Epidermal melanocyte (primary cell): ENCODE measurements around the gene TMEM69.
"Not testable (repeated sequence)": the region's sequence is repeated elsewhere in the genome, so short reads cannot be mapped to it uniquely, and the experiment has no call there.

ENCODE experiments used
- DNase-seq: peaks from one replicate; pipeline ENCODE4 v3.0.0; 2011; ENCODE audit warnings: low spot score; ENCODE audit not compliant: insufficient read length

TMEM69 gene, protein sequence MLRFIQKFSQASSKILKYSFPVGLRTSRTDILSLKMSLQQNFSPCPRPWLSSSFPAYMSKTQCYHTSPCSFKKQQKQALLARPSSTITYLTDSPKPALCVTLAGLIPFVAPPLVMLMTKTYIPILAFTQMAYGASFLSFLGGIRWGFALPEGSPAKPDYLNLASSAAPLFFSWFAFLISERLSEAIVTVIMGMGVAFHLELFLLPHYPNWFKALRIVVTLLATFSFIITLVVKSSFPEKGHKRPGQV

DNA sequence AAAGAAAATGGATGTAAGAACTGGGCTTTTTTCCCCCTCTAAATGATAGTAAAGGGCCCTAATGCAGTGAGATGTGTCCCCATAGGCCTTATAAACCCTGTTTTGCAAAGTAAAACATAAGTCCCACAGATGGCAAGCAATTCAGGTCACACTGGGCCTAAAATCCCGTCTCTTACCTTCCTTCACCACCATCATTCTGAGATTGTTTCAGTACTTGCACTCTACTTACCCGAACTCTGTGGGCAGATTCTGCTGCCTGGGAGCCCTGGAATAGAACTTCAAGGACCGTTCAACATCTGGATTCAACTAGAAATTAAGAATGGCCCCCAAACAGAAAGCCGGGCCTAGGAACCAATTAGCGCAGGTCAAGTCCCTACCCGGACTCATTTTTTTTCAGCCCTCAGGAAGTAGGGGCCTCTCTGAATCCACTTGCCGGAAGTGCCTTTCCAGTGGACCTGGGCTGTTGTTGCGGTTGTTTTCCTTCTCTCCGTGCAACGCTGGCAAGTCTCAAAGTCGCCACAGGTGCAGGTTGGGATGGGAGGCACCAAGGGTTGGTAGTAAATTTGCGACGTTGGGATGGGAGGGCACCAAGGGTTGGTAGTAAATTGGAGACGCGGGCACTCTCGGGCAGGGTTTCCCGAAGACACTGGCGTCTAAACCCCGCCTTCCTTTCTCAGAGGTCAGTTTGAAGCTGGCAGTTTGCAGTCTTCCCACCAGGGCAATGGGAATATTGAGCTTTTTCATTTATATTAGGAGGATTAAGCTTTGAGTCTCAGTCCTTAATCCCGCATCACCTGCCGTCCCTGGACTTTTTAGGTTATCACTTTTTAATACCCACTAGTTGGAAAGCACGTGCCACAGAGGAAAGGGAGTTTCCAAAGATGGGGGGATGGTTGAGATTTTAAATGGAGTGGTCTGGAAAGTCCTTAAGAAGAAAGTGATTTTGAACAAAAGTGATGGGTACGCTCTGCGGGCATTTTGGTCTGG is at the start of gene TMEM69:
TMEM69 (plus strand) TSS at position 428 of the 987 bp plus-strand sequence. CDS start 2,888 bp downstream, outside the sequence.
- DNase-seq, result peak; percentile 88

DNA sequence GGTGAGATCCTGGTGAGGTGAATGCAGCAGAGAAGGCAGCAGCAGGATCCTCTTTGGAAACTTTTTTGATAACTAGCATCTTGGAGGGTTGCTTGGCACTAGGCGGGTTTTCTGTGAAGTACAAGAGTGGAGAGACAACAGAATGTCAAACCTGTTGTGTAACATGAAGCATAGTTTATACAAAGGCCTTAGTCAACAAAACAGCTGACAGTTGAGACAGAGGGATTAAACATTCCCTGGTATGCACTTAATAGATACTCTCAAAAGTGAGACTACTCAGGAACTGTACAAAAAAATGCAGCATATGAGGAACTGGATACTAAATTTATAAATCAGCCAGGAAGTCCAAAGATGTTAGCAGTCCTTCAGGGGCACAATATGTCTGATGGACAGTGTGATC is 47.7 kb upstream of the TMEM69 start:
- DNase-seq, result no peak

DNA sequence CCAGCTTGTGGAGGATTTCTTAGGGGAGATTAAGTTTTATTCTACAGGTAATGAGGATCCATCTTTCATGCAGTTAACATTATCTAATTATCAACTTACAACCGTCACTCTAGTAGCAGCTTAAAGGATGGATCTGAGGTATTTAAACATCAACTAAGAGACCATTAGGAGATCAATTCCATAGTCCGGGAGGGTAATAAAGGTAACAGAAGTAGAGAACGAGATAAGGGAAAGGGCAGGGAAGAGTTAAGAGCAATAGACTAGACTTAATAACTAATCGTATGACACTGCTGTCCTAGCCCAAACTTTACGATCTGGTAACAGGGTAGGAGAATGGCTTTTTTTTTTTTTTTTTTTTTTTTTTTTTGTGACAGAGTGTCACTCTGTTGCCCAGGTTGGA is 44.7 kb upstream of the TMEM69 start:
- DNase-seq, result no peak

DNA sequence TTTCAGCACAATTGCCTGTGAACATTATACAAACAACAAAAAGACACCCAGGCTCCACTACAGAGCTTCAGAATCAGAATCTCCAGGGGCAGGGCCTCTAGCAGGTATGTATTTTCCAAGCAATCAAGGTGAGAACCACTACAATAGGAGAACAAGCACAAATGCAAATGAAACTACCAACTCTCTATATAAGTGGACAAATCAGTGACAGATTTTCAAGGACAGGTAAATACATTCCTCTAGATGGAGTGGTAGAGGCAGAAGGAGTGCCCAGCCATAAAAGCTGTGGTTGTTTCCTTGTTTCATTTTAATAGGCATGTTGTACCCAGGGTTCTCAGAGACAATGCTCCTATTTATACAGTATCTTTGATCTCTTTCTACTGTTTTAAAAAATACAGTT is 44.0 kb upstream of the TMEM69 start:
- DNase-seq, result no peak

DNA sequence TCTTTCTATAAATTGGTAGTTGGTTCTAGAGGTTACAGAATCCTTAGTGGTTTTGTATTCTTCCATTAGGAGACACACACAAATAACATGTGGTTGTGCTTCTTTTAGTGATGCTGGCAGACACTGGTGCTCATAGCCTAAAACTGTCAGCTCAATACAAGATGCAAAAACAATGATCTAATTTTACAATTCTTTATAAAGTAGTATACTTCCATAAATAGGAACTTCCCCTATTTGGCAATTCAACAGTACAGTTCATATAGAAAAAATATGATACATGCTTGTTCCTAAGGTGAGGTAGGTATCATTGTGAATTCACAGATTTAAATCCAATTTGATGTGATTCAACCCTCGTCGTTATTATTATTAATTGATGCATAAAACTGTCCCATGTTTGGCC is 43.3 kb upstream of the TMEM69 start:
- DNase-seq, result no peak

DNA sequence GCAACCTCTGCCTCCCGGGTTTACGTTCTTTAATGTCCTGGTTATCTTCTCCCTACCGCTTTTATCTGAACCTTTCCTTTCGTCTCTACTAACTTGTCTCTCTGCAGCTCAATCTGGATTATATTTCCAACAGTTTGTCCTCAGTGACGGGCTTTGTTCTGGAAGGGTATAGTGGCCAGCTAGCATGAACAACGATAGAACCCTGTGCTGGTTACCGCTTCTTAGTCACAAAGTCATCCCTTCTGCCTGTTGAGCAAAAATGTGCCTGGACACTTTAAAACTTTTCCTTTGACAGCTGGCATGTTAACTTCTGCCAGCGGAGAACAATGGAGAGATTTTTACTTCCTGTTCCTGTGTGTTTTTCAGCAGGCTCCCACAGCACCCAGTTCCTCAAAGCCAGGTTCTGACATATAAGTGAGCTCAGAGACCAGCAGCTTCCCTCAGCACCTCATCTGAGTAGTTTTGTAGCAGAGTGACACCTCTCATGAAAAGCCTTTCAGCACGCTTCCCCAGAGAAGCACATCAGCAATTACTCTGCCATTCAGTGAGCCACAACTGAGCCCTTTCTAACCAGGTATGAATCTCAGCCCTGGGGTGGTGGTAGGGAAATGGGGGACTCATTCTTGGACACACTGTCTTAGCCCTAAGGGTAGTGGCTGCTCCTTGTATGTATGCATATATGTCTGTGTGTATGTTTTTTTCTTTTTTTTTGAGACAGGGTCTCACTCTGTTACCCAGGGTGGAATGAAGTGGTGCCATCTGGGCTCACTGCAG is 40.5 kb upstream of the TMEM69 start:
- DNase-seq, result no peak

DNA sequence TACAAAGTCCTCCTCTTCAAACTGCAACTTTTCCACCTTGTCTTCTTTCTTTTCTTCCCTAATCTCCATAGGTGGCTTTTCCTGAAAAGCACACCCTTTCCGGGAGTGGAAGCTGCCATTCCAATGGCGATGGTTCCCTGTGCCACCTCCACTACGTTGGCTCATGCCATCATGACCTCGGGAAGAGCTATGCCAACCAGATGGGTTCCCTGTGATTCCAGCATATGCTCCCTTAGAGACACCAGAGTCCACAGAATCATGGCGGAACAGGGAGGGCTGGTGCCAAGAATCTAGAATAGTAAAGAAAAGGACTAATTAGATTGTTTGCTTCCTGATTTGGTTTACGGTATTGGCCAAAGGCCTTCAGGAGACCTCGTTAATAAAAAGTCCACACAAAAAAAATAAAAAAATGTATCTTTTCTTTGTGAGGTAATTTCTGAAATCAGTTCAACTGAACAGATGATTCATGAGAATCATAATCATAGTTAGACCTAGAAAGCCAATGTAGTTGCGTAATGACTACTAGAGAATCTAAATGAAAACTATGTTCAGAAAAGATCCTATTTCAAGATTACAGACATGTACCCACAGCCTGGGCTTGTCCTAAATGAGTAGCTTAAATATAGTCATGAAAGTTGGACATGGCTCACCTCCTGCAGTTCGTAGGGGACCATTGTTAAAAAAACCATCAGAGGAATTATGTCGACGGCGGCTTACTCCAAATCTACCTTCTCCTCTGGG is 33.3 kb upstream of the TMEM69 start:
- DNase-seq, result no peak

DNA sequence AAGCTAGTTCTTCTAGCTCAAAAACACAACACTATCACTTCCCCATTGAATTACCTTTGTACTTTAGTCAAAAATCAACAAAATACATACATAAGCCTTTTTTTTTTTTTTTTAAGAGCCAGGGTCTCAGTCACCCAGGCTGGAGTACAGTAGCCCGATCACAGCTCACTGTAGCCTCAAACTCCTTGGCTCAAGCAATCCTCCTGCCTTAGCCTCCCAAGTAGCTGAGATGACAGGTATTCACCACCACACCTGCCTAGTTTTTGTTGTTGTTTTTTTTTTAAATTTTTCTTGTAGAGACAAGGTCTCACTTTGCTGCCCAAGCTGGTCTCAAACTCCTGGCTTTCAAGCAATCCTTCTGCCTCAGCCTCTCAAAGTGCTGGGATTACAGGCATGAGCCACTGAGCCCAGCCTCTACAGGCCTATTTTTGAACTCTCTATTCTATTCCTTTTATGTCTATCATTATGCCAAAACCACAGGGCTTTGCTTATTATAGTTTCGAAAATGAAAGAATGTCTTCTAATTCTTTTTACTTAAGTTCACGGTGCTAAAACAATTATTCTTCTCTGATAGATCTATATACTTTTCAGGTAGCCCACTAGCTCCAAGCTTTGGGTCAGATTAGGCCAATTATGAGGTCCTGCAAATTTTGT is 31.3 kb upstream of the TMEM69 start:
- DNase-seq, result no peak

DNA sequence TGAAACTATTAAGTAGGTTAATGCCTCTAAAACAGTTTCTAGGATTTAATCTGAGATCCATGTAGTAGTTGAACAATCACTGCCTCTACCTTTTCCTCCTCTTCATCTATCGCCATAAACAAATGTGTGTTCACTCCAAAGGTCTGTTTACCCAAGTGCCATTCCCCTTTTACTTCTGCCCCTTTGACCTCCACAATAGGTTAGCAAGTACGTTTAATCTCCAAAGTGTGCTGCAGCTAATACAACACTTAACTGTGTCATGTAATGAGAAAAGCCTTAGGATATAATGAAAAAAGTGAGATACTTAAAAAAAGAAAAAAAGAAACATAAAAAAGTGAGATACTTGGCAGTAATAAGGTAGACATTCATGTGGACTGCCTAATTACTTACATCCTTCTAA is 29.8 kb upstream of the TMEM69 start:
- DNase-seq, result no peak

DNA sequence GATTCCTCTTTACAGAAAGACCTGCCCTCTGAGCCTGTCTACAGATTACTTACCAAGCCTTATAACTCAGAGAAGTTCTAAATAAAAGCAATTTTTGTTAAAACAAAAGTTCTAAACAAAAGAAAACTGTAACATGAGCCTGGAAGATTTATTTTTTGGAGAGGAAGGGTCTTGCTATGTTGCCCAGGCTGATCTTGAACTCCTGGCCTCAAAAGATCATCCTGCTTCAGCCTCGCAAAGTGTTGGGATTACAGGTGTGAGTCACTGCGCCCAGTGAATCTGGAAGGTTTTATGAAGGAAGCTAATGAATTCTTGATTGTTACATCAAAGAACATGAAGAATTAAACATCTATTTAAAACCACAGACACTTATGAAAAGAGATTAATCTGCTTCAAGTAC is 28.8 kb upstream of the TMEM69 start:
- DNase-seq, result no peak

DNA sequence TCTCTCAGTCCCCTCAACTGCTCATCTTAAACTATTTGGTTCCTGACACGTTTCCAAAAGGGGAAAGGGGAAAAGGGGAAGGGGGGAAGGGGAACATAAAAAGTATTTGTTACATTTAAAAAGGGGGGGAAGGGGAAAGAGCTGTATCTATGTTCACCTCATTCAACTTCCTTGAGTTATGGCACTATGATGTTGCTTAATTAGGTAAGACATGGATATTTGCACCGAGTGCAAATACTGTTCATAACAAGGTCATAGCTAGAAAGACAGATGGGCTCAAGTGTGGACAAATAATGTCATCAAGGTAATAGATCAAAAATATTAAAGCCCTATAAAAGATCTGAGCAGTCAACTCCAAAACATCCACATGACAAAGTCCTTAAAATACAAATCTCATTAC is 27.6 kb upstream of the TMEM69 start:
- no peak for DNase-seq

DNA sequence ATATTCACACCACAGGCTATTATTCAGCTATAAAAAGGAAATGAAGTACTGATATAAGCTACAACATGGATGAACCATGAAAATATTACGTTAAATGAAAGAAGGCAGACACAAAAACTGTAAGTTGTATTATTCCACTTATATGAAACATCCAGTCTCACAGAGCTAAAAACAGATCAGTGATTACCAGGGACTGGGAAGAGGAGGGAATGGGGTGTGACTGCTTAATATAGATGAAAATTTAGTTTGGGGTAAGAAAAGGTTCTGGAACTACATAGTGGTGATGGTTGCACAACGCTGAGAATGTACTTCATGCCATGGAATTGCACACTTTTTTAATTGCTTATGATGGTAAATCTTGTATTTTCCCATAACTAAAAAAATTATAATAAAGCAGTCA is 21.1 kb upstream of the TMEM69 start:
- no peak for DNase-seq

DNA sequence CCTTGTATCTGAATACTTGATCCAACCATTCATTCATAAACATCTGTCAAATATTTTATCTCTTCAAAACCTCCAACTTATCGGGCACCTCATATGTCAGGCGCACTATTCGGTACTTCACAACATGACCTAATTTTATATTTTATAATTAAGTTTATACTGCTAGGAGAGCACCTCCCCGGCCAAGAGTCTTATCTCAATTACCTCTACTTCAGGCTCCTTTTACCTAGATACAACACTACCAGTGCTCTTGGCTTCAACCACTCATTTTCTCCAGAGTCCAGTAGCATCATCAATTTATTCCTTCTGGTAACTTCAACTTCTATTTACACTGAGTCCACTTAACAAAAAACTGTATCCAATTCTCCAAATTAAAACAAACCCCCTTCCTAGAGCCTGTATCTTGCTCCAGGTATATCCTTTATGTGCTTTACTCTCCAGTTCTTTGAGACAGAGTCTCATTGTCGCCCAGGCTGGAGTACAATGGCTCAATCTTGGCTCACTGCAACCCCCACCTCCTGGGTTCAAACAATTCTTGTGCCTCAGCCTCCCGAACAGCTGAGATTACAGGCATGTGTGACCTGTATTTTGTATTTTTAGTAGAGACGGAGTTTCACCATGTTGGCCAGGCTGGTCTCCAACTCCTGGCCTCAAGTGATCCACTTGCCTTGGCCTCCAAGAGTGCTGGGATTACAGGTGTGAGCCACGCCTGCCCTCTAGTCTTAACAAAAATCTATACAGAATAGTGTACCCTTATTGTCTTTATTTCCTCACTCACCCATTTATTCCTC is 20.5 kb upstream of the TMEM69 start:
- no peak for DNase-seq

DNA sequence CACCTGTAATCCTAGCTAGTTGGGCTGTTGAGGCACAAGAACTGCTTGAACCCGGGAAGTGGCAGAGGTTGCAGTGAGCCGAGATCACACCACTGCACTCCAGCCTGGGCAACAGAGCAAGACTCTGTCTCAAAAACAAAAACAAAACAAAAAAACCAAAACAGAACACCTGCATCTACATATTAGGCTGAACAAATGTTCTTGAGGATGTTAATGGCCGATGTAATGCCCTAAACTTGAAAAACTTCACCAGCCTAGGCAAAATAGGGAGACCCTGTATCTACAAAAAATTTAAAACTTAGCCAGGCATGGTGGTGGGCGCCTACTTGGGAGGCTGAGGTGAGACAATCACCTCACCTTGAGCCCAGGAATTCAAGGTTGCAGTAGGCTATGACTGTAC is 19.5 kb upstream of the TMEM69 start:
- DNase-seq, result no peak

DNA sequence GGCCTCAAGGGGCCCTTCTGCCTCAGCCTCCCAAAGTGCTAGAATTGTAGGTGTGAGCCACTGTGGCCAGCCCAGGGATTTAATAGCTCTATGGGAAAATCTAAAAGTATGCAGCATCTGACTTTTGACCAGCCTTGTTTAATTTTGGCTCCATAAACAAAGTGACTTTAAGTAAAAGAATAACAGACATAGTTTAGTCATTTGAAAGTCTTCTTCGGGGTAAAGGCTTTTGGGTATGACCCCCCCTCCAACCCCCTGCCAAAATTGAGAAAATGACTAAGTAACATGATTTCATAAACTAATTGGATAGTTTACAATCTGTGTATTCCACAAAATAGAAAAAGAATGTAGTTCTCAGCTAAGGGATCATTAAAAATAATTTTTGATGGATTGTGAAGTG is 18.6 kb upstream of the TMEM69 start:
- DNase-seq, result no peak

DNA sequence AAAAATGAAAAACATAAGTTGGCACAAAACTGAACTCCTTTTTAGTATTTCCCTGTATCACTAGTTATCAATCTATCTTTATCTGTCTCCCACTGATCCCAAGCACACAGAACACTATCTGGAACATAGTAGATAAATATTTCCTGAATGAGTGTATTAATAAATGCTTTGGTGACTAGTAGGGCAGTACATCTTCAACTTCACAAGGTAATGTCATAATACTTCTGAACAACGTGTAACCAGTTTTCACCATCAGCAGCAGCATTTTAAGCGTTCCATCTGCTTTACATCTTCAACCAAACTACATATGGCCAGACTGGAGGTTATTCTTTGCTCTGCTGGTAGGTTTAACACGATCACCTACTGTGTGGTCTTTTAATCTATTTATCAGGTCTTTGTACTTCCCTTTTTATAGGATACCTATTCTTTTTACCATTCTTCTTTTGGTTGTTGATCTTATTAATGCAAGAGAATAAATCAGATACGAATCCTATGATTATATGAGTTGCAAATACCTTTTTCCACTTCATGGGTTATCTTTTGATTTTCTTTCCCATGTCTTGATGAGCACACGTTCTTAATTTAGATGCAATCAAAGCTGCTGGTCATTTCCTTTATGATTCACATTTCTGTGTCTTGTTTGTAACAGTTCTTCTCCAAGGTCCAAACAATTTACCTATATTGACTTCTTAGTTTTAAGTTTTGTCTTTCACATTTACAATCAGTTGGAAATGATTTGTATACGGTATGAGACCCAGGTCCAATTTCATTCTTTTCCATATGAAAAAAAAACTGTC is 17.9 kb upstream of the TMEM69 start:
- no peak for DNase-seq

DNA sequence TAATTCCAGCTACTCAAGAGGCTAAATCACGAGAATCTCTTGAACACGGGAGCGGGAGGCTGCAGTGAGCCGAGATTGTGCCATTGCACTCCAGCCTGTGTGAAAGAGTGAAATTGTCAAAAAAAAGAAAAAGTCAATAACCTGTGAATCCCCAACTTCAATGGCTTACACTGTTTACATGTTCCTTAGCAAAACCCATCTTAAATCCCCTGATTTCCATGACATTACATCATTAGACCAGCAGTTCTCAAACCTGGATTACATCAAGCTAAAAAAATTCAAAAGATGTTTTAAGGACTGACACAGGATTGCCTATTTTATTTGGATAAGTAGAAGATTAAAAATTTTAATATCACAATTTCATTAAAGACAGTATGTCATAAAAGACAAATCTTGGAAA is 14.0 kb upstream of the TMEM69 start:
- no peak for DNase-seq

DNA sequence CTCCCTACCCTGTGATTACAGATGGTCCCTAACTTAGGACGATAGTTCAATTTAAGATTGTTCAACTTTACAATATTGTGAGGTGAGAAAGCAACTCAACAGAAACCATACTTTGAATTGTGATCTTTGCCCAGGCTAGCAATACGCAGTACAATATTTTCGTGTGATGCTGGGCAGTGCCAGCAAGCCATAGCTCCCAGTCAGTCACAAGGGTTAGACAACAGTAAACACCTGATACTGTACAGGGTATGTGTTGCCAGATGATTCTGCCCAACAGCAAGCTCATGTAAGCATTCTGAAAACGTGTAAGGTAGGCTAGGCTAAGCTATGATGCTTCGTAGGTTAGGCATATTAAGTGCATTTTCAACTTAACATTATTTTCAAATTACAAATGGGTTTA is 13.5 kb upstream of the TMEM69 start:
- DNase-seq, result no peak

DNA sequence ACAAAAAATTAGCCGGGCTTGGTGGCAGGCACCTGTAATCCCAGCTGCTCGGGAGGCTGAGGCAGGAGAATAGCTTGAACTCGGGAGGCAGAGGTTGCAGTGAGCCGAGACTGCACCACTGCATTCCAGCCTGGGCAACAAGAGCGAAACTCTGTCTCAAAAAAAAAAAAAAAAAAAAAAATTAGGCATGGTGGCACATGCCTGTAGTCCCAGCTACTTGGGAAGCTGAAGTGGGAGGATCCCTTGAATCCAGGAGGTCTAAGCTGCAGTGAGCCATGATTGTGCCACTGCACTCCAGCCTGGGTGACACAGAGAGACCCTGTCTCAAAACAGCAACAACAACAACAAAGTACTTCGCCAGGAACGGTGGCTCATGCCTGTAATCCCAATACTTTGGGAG is 11.4 kb upstream of the TMEM69 start:
- DNase-seq, result not testable (repeated sequence)
